AG04449 (cell line): ENCODE measurements around the gene SLC4A4.
A peak's percentile ranks its signal among the peaks of the same experiment; 100 is the strongest.

Experiments used
- CTCF ChIA-PET: fragments of 350-600 bp; formaldehyde crosslinking; extraction: SDS; loops from one replicate; lab custom pipeline; 2021; ENCODE audit warnings: antibody characterized with exemption; lab: Yijun Ruan, JAX
- POLR2A ChIA-PET: fragments of 400-600, 350-600 bp; formaldehyde crosslinking; extraction: SDS; loops from one replicate; lab custom pipeline; 2020; ENCODE audit warnings: antibody characterized with exemption, inconsistent platforms; lab: Yijun Ruan, JAX
- DNase-seq: peaks from one replicate; pipeline ENCODE4 v3.0.0-alpha.2; 2010; ENCODE audit warnings: low read depth, low spot score
- H3K4me3 ChIP-seq: 2 replicates; pipeline ENCODE4 v1.5.1; 2011; ENCODE audit warnings: low read depth, mild to moderate bottlenecking, control low read depth, low read length
- CTCF ChIP-seq: IDR thresholded peaks from one replicate; pipeline ENCODE4 v1.5.1; 2011; ENCODE audit warnings: mild to moderate bottlenecking, moderate library complexity, low read length, control low read depth, inconsistent platforms; ENCODE audit not compliant: insufficient read depth; ENCODE audit errors: missing control alignments

The SLC4A4 gene

GRCh38 chr4:71470524-71470923 is 131.7 kb downstream of the SLC4A4 start:
- DNase-seq: no peak
- CTCF ChIA-PET: no interaction called here
- H3K4me3 ChIP-seq: no peak overlapping the region
- POLR2A ChIA-PET: no interaction called here
- no peak for TF ChIP-seq CTCF

DNA sequence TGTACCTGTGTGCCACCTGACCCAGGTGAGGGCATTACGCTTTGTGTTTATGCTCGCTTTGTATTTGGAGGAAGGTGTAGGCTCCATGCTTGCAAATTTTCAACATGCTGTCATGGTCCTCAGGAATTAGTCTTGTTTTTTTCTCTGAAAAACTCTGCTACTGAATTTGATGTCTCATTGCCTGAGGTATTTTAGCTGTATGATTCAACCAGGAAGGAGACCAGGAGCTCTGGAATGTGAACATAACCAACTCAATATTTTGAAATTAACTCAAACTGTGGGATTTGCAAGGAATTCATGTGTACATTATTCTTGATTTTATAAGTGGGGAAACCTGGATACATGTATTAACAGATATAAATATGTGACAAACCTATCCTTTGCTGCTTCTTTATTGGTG is 134.1 kb downstream of the SLC4A4 start:
- CTCF ChIA-PET: no interaction called here
- TF ChIP-seq CTCF: no peak
- DNase-seq: peak; percentile 64
- POLR2A ChIA-PET: no interaction called here
- no peak overlapping the region for H3K4me3 ChIP-seq

DNA sequence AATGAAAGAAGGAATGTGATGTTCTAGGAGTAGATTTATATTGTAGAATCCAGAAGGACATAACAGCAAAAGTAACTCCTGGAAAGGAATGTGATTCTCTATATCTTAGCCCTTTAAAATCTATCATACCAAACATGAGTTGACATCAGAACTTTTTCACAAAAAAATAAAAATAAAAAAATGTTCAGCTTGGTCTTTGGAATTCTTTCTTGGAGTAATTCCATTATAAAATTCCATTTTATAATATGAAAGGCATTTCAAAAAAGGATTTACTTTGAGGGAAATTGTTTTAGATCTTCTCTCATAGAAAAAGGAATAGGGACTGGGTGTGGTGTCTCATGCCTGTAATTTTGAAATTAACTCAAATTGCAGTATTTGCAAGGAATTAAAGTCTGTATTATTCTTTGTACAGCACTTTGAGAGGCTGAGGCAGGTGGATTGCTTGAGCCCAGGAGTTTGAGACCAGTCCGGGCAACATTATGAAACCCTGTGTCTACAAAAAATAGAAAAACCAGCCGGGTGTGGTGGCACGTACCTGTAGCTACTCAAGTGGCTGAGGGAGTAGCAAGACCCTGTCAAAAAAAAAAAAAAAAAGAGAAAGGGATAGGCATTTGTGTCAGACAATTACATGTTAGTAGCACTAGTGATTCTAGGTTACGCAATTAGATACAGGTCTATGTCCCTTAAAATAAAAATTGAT is 134.9 kb downstream of the SLC4A4 start:
- no peak overlapping the region for H3K4me3 ChIP-seq
- POLR2A ChIA-PET: no interaction called here
- CTCF ChIA-PET: interaction anchor here (1.2 kb wide), 1 partner anchor 244 kb away, joined by 4 read pairs; no protein-coding TSS in a partner anchor
- TF ChIP-seq CTCF: no peak
- no peak for DNase-seq

DNA sequence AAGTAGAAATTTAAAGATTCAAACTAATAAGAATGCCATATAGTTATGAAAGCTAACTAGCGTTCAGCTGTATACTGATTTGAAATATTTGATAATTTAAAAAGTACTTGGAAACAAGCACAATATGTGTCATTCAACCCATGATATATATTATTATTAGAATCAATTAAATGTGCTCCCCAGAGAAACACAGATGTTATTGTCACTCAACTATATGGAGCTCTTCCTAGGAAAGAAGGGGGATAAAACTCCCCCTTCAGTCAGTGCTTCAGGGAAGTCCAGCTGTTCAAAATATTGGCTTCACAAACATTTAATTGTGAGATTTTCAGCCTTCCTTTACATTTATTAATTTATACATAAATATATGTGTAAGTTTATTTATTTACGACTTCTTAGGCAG is 135.9 kb downstream of the SLC4A4 start:
- no peak for TF ChIP-seq CTCF
- no peak overlapping the region for H3K4me3 ChIP-seq
- no peak for DNase-seq
- ChIA-PET CTCF (no interaction called here), POLR2A (no interaction called here)

DNA sequence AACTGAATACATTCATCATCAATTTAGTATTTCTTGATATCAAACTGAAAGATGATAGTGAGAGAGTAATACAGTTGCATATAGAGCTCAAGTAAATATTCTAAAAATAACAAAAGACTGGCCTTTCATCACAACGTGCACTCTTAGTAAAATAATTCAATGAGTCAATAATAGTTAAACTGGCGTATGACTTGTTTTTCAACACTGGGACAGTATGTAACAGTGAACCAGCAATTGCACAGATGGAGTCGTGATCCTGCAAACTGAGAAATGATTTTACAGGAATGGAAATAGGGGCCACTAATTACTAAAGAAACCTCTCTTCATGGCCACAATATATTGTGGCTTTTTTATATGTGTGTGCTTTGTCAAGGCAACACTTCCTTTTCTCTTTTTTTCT is 137.4 kb downstream of the SLC4A4 start:
- ChIA-PET POLR2A (no interaction called here), CTCF (interaction anchor here (0.5 kb wide), 1 partner anchor 827 kb away, joined by 3 read pairs; no protein-coding TSS in a partner anchor)
- H3K4me3 ChIP-seq: no peak overlapping the region
- no peak for DNase-seq
- no peak for TF ChIP-seq CTCF

DNA sequence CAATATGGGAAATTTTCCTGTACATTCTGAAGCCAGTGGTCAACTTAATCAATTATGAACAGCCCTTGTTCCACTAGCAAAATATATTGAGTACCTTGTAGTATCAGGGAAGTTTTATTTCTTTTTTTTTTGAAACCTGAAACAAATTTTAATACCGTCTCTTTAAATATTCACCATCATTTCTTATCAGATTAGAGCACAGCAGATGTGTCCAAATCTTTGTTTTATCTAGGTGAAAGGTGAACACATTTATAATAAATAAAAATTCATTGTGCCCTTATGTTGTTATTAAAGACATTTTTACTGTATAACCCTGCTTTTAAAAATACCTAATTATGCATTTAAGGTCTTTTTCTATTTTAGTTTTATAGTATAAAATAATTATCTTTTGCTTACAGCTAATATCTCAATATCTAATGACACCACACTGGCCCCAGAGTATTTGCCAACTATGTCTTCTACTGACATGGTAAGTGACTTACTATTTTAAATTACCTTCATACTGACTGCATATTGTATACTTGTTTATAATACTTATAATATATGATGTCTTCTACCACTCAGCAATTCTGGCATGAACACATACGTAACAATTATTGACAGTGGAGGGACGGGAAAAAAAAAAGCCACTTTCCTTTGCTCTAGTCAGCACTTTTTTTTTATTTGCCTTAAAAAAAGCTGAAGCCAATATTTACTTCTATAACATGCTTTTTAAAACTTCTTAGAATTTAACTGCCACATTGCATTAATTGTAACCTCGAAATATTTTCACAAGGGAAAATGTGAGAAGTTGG is 147.9 kb downstream of the SLC4A4 start:
- ChIA-PET POLR2A (no interaction called here), CTCF (interaction anchor here (1.0 kb wide), 1 partner anchor 89 kb away, joined by 3 read pairs; no protein-coding TSS in a partner anchor)
- no peak overlapping the region for H3K4me3 ChIP-seq
- no peak for DNase-seq
- no peak for TF ChIP-seq CTCF
